ENCODE results near the gene STMN3.

The STMN3 gene

DNA sequence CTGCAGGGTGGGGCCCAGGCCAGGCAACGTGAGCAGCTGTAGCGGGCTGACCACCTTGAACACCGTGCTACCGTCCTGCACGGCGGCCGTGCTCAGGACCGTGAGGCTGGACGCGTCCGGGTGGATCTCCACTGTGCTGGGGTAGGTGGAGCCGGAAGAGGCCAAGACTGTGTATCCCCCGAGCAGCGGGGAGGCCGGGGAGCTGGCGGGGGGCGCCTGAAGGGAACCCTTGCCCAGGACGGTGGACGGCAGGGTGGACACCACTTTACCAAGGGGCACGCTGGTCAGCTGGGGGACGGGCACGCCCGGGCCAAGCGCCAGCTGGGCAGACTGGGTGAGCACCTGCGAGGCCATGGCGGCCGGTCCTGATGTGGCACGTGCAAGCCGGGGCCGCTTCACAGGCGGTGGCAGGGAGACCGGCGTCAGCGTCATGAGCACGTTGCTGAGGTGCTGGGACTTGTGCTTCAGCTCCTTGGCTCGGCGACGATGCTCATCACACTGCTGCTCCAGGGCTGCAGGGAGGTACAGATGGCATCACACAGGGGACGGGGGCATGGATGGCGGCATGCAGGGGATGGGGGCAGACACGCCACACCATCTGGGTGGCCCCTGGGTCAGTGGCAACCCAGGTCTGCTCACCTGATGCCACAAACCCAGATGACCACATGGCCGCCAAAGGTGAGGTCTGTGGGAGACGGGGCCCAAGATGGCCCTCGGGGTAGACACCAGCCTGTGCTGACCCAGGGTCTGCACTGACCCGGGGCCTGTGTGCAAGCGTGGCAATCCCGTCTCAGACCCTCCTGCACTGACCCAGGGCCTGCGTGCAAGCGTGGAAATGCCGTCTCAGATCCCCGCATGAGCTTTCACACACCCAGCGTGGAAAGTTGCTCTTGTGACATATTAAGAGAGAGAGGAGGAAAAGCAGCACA, 62.7 kb downstream of the STMN3 start:
- DNase-seq (ENCODE audit: low read depth in 2 of 2, low spot score in 1 of 2) = no peak

Data from stimulated activated CD8-positive, alpha-beta memory T cell treated with anti-CD3 and anti-CD28 coated beads, Interleukin-4, amount 100 ng/mL, for 1 hour (primary cell).